HG02884 (cell line): ENCODE results near the gene RAB1A.

Experiments
- ATAC-seq: cut with Tn5 transposase; IDR thresholded peaks from one replicate; pipeline ENCODE4 v1.9.1; 2021; ENCODE audit warnings: mild to moderate bottlenecking, moderate library complexity; ENCODE audit not compliant: unreplicated experiment

Gene RAB1A

DNA sequence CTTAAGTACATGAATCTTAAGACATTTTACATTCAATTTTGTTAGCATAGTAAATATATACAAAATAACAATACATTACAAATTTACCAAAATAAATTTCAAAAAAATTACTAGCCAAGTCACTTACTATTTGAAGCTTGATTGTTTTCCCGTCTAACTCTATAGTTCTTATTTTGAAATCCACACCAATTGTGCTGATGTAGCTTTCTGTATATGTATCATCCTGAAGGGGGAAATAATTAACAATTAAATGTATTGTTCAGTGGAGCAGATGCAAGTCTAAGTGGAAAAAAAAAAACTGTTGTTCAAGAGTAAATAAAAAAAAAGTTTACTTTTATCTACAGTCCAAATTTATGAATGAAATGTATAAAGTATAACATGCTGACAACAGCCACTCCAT, 32.1 kb downstream of the RAB1A start:
- no peak for ATAC-seq

DNA sequence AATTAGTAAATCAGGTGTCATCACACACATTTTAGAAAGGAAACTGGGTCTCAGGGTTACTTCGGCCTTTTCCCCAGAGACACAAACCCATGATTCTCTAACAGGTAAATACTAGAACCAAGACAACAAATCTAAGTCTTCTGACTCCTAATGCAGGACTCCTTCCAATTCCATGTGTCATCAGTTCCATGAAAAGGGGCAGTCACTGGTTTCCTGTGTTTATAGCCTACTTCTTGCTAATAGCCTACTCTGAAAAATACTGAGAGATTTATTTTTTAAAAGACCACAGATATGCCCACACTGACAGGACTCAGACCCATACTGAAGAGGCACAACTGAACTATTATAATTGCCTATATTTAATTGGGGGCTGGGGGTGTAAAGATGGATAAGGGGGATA, 33.0 kb downstream of the RAB1A start:
- ATAC-seq = no peak

- no peak for ATAC-seq
Observed at GRCh38 chr2:65093211-65093610, 36.7 kb downstream of the RAB1A start.

DNA sequence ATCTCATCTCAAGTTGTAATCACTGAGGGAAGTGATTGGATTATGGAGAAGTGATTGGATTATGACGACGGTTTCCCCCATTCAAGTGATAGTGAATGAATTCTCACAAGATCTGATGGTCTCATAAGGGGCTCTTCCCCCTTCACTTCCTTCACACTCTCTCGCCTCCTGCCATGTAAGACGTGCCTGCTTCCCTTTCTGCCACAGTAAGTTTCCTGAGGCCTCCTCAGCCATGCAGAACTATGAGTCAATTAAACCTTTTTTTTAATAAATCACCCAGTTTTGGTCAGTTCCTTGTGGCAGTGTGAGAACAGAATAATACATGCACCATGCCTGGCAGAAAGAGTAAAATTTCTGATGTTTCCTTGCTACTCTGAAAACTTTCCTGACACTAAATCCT, 37.1 kb downstream of the RAB1A start:
- no peak for ATAC-seq

DNA sequence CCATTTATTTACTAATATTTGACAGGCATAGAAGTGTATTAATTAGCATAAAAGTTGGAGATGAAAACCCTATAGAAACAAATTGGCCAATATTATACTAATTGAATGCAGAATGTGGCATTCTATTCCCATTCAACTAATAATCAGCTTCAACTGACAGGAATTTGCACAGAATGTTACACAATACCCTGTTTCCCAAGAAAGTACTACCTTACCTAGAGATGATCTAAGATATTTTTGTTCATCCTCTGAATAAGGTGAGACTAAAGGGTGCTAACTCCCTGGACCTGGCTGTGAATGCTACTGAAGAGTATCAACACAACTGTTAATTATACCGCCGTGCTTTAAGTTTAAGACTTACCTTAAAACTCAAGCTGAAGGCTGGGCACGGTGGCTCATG, 44.8 kb downstream of the RAB1A start:
- no peak for ATAC-seq

DNA sequence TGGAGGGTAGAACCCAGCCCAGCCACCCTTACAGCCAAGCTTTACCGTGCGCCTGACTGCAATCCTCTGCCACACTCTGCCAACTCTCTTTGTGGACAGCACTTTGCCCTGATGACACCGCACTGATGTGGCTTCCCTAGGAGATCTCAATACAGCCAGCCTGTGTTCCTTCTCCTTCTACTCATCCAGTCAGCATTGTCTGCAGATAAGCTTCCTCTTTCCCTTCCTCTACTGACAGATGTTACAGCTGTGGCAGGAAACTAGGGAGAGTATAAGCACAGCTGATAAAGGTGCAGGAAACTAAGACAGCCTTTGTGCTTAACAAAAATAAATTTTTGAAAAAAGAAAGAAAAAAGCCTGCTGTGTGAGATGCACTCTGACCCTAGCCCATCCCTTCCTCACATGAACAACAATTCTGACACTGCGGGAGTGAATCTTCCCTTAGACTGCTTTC, 48.6 kb downstream of the RAB1A start:
- ATAC-seq = no peak

DNA sequence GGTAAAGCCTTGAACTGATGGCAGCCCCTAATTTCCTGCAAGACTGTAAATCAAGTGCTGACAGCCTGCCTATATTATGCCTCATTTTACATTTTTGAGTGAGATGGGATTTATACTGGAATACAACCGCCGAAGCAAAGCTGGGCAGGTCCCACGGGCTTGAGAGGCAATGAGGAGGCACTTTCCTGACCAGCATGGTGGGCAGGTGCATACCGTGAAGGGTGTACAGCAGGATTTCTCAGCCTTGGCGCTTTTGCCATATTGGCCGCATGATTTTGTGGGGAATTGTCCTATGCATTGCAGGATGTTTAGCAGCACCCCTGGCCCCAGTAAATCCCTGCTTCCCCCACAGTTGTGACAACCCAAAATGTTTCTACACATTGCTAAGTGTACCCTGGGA, 50.9 kb downstream of the RAB1A start:
- ATAC-seq = no peak

DNA sequence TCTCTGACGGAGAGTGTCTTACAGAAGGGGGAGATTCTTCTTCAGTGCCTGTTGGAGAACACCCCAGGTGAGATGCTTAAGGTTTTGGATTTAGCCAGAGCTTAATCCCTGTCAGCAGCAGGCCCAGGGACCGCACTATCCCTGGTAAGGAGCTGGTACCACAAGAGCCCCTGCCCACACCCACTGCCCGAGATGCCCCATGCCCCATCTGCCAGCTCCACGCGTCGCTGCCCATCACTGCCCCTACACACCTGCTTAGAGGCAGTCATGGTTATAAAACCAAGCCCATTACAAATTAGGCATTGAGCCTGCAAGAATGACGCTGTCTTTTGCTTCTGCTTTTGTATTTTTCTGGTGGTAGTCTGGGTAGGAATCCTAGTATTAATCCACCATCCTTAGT, 52.0 kb downstream of the RAB1A start:
- ATAC-seq = no peak

- ATAC-seq = no peak
Observed at GRCh38 chr2:65076345-65076710, 53.6 kb downstream of the RAB1A start.

- ATAC-seq = no peak
Observed at GRCh38 chr2:65075605-65076344, 54.1 kb downstream of the RAB1A start.

DNA sequence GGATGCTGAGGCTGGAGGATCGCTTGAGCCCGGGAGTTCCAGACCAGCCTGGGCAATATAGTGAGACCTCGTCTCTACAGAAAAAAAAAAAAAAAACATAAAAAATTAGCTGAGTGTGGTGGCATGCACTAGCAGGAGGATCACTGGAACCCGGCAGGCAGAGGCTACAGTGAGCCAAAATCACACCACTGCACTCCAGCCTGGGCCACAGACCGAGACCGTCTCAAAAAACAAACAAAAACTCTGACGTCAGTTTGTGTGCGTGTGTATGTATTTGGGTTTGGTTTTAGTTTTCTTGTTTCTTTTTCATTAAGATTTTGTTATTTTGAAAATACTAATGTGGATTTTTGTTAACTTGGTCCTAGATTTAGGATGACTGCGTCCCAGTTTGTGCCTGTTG, 54.7 kb downstream of the RAB1A start:
- no peak for ATAC-seq

- no peak for ATAC-seq
Observed at GRCh38 chr2:65073879-65074565, 55.9 kb downstream of the RAB1A start.

DNA sequence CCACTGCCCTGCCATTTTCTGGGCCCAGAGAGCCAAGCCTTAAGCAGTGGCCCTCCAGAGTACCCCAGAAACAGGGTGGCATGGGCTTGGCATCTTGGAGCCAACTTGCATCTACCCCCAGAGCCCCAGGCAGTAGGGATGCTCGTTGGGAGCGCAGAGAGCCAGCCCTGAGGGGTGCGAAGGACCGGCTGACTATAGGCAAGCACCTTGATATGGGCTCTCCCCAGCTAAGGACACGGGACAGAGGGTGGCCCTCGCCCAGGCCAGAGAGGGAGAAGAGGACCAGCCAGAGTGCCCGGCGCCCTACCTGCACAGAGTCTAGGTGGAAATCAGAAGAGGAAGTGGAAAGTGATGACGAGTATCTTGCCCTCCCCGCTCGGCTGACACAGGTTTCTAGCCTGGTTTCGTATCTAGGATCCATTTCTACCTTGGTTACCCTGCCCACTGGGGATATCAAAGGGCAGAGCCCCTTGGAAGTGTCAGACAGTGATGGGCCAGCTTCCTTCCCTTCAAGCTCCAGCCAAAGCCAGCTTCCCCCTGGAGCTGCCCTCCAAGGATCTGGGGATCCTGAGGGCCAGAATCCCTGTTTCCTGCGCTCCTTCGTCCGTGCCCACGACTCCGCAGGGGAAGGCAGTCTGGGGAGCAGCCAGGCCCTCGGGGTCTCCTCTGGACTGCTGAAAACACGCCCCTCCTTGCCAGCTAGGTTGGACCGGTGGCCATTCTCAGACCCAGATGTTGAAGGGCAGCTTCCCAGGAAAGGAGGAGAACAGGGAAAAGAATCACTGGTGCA, 57.5 kb downstream of the RAB1A start:
- no peak for ATAC-seq

GRCh38 chr2:65071499-65072180, 58.3 kb downstream of the RAB1A start:
- ATAC-seq = no peak

DNA sequence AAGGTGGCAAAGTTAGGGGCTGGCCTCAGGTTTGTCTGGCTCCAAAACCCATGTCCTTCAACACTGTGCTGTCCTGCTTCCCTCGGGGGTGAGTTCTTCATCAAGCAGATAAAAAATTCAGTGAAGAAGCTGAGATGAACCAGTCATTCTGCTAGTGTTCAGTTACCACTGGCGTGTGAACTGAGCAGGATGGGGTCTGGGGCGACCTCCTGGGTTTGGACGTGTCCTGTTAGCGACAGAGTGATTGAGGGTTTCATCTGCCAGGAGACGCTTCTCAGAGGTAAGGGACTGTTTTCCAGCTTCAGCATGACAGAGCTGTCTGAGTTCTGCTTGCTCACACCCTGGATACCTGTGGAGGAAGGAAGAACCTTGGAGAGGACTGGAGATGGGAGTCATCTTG, 59.0 kb downstream of the RAB1A start:
- ATAC-seq = no peak

DNA sequence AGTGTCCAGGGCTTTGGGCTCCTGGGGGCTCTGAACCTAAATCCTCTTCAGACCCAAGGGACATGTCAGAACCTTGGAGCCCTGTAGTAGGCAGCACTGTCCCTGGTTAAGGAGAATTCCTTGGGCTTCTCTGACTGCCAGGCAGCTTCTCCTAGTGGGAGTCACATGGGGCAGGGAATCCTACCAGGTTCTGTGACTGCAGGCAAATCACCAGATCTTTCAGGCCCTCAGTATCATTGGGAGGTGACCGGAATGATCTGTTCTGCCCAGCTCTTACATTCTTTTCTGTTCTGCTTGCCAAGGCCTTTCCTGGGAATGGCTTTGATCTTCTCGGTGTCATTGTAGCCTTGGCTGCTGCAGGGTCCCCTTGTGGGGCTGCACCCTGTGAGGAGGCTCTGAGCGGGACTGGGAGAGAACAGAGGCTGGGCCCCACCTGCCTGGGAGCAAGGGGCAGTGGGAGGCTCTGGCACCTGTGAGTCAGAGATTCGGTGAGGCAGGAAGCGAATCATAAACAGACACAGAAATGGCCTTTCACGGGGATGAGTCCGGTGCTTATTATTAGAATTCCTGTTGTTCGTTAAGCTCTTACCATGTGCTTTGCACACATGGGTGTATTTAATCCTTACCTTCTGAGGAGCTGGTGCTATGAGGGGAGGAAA, 59.6 kb downstream of the RAB1A start:
- no peak for ATAC-seq

DNA sequence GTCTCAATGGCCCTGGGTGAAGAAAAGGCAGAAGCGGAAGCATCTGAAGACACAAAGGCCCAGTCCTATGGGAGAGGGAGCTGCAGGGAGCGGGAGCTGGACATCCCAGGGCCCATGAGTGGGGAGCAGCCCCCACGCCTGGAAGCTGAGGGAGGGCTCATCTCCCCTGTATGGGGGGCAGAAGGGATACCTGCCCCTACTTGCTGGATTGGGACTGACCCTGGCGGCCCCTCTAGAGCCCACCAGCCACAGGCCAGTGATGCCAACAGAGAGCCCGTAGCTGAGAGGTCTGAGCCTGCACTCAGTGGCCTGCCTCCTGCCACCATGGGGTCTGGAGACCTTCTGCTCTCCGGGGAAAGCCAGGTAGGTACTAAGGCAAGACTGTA, 60.5 kb downstream of the RAB1A start:
- no peak for ATAC-seq

- ATAC-seq = no peak
Observed at GRCh38 chr2:65067806-65068553, 61.9 kb downstream of the RAB1A start.

GRCh38 chr2:65064728-65065552, 65.0 kb downstream of the RAB1A start:
- ATAC-seq = peak; percentile 88
